HG03565 (cell line): ENCODE data around the gene PXMP4.

Experiments
- ATAC-seq: cut with Tn5 transposase; IDR thresholded peaks from one replicate; pipeline ENCODE4 v1.9.1; 2021; ENCODE audit warnings: mild to moderate bottlenecking, moderate library complexity; ENCODE audit not compliant: unreplicated experiment

The PXMP4 gene

GRCh38 chr20:33670715-33671499, 49.2 kb downstream of the PXMP4 start:
- ATAC-seq: no peak

DNA sequence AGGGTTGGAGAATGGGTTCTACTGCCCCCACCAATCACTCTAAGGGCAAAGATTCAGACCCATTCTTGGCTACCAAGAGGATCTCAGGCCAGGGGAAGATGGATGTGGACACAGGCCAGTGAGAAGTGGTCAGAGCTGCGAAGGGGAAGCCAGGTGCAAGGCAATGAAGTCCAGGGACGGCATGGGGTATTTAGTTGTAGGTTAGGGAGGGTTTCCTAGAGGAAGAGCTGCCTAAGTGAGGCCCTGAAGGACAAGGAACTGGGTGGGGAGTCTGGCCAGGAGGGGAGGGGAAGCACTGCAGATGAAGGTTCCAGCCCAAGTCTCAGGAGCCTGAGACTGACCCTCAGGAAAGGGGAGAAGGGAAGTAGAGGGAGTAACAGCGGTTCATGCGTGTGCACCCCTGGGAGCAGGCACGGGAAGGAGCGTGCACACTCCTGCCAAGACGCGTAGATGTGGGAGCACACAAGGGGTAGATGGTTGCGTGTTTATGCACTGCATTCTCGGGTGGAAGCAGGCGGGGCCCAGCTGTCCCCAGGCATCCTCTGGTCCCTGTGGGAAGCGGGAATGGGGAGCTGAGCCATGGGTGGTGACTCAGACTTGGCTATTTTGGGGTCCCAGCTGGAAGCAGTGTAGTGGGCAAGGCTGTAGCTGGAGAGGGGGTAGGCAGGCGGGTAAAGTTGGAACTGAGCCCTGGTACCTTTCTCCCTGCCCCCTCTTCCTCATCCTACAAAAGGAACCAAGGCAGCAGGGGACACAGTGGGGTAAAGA, 50.1 kb downstream of the PXMP4 start:
- ATAC-seq: no peak

DNA sequence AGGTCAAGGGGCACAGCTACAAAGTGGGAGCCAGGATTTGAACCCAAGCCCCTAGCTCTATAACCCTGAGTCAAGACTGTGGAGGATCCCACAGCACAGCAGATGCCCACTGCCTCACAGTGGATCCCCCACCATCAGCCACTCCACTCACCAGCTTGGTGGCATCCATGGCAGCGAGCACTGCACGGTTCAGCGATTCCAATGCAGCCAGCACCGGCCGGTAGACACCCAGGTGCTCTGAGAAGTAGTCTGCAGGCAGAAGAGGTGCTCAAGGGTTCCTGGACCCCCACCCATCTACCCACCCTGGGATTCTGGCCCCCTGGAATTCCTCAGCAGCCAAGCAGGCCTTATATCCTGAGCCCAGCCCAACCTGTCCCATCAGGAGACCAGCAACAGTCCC, 50.9 kb downstream of the PXMP4 start:
- no peak for ATAC-seq

DNA sequence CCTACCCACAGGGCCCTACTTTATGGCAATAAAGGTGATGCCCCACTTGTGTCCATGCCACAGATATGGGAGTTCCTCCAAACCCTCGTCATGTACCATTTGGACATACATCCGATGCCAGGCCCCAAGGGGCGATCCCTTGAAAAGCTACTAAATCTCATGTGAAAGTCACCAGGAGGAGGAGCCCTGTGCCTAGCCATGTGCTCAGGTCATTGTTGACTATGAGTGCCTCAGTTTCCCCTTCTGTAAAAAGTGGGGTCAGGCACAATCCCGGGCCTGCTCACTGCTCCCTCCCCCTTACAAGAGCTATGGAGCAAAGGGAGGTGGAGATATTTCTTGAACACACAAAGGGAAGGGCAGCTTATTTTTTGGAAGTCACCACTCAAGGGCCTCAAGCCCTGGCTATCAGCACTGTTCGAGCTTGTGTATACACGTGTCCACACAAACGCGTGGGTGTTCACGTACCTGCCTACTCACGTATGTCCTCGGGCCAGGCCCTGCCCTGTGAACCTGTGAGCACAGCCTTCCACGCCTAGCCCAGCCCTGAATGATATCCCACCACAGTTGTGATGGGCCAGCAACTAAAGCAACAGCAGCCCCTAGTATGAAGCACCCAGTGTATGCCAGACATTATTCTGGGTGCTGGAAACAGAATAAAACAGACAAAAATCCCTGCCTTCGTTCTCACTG, 51.5 kb downstream of the PXMP4 start:
- ATAC-seq: no peak

GRCh38 chr20:33667676-33668465, 52.2 kb downstream of the PXMP4 start:
- ATAC-seq: no peak

GRCh38 chr20:33667245-33667675, 52.9 kb downstream of the PXMP4 start:
- ATAC-seq: peak; percentile 2

DNA sequence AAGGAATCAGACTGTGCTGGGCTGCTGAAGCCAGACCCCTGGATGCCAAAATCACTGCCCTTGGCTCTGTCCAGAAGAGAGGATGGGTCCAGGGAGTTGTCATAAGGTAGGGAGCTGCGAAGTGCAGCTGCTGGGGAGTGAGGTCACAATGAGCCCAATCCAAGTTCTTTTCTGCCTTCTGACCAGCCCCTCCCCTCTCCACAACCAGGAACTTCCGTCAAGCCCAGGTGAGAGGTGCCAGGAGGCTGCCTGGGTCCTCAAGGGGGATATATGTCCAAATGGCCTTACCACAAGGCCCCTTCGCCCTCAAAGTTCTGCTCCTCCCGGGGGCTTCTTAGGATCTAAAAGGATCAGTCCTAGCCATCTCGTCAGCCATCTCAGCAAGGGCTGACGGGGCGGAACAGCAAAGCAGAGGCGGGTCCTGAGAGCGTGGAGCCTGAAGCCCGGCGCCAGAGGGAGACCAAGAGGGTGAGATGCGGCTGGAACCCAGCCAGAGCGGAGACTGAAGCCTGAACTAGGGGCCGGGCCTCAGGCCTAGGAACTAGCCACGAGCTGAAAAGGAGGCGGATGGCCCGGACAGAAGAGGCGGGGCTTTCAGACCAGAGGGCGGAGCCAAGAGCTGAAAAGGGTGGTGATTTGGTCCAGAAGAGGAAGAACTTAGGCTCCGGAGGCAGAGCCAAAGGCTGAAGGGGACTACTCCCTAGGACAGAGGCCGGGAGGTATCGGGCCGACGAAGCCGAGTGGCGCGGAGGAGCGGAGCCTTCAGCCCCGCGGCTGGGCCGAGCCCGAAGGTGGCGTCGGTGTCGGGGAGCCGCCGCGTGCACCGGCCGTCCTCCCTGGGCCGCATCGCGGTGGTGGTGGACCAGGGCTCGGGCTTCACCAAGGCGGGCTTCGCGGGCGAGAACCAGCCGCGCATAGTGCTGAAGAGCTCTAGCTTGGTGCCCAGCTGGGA, 53.5 kb downstream of the PXMP4 start, which contains the start of gene ACTL10:
ACTL10 (plus strand) TSS at position 651 of the 952 bp plus-strand sequence. CDS start 555 bp downstream, outside the sequence.
- ATAC-seq: peak; percentile 44

GRCh38 chr20:33664762-33665144, 55.4 kb downstream of the PXMP4 start:
- no peak for ATAC-seq

GRCh38 chr20:33664085-33664761, 55.9 kb downstream of the PXMP4 start:
- no peak for ATAC-seq

- ATAC-seq: peak; percentile 29
Observed at GRCh38 chr20:33663161-33664084, 56.7 kb downstream of the PXMP4 start.

DNA sequence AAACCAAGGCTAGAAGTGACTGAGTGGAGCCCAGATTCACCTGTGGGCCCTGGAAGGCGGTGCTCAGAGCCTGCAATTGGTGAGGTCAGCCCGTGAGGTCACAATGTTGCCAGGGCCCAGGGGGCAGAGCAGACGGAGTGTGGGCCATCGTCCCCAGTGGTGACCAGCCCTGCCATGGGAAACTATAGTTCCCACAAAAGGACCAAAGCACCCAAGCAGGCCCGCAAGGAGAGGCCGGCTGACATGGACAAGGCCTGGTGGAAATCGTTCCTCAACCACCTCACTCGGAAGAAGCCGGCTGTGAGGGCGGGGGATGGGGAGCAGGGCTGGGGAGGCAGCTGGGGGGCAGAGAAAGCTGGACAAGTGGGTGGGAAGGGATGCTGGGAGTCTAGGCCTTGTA, 57.9 kb downstream of the PXMP4 start, which contains the start of gene C20orf144:
C20orf144 (plus strand) TSS at position 156 of the 400 bp plus-strand sequence; CDS start at position 175, 19 bp downstream.
- ATAC-seq: no peak

DNA sequence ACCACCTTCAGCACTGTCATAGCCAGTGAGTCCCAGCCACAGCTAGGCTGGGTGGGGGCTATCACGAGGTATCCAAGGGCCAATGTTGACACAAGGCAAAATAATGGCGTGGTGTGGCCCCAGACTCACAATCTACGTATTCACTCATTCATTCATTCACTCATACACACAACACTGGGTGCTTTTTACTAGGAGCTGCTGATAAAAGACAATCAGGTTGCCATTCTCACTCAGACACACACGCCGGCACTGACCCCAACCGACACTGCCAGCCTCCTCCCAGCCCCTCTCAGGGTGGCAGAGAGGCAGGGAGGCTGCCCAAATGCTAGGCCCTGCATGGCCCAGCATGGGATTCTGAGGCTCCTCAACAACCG, 59.4 kb downstream of the PXMP4 start:
- ATAC-seq: no peak

GRCh38 chr20:33660035-33660684, 60.0 kb downstream of the PXMP4 start:
- no peak for ATAC-seq

DNA sequence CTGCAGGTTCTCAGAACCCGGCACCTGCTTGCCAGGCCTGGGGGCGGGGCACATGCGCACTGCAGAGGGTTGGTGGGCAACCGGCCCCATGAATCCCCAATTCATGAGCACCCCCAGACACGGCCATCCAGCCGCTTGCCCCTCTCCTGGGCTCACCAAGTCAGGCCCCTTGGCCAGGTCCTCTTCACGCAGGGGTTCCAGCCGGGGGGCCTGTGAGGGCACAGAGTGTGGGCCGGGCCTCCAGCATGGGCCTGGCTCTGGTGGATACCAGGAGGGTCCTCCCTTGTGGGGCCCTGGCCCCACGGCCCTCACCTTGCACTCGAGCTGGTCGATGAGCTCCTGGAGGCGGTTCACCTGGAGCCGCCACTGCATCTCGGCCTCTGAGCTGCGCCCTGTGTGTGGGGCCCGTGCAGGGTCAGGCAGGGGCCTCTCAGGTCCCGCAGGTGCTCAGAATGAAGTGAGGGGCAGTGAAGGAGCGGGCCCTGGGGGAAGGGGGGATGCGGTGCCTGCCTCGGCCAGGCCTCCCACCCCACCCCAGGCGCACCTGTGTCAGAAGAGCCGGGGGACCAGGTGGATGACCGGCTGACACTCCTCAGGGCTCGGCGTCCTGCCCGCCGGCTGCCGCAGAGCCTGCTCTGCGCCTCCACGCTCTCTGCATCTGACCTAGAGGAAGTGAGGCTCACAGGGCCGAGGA, 60.6 kb downstream of the PXMP4 start:
- no peak for ATAC-seq

DNA sequence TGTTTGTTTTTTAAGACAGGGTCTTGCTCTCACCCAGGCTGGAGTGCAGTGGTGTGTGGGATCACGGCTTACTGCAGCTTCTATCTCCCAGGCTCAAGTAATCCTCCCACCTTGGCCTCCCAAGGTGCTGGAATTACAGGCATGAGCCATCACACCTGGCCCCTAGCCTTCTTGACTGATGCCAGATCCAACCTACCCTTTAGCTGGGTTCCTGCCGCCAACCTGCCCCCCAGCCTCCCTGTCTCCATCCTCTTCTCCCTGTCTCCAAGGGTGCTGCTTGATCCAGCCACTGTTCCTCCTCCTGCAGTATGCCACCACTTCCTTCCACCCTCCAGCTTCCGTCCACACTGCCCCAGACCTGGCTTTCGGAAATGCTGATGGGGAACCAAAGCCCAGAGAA, 61.2 kb downstream of the PXMP4 start:
- no peak for ATAC-seq

DNA sequence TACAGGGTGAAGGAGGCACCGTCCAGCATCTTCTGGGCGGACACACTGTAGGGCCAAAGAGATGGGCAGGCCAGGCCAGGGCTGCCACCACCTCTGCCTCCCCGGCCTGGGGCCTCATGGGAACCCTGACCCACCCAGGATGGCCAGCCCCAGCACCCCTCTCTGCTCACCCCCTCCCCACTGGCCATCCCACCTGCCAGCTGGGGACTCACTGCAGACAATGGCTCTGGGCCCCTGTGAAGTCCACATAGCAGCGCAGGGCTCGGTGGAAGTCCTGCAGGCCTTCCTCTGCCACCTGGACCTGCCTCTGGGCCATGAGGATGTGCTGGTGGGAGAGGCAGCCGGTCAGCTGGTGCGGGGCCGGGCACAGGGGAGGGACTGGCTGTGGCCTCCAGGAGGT, 61.6 kb downstream of the PXMP4 start:
- ATAC-seq: no peak

DNA sequence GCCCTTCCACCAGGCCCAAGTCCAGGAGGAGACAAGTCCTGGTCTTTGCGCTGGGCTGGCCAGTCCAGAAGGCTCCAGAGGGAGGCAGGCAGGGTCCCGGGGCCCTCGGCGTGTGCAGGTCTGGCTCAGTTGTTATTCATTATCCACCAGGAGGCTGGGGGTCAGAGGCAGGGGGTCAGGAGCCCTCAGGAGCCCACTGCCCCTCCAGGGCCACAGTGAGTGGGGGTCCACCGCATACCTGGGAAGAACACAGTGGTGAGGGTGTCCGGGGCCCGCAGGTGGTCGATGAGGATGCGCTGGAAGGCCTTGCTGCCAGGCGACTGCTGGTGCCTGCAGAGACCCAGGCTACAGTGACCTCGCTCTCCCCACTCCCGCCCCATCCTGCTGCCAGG, 62.4 kb downstream of the PXMP4 start:
- ATAC-seq: no peak
